Measurements from ENCODE around the gene TMA7B.

GRCh38 chr22:40004836-40005235 is 44.6 kb downstream of the TMA7B start:
- no peak for TF ChIP-seq REST (IDR thresholded peaks at IDR 0.05; ENCODE audit: low read depth, low read length)
- no peak for TF ChIP-seq CTCF (IDR thresholded peaks at IDR 0.05 in 2 of 3, conservative IDR thresholded peaks at IDR 0.05 in 1 of 3; ENCODE audit: control insufficient read depth in 2 of 3, extremely low read depth in 1 of 3, insufficient read depth in 1 of 3, low read depth in 3 of 3, low read length in 3 of 3)
- TF ChIP-seq EZH2 (IDR thresholded peaks at IDR 0.05; ENCODE audit: borderline replicate concordance, control insufficient read depth, low read depth, low read length): no peak
- TF ChIP-seq EP300 (IDR thresholded peaks at IDR 0.05; ENCODE audit: borderline replicate concordance in 1 of 2, control insufficient read depth in 1 of 2, low read depth in 2 of 2, low read length in 2 of 2): no peak
- TF ChIP-seq NBN (IDR thresholded peaks at IDR 0.05): no peak
- TF ChIP-seq ZBTB33 (IDR thresholded peaks at IDR 0.05): no peak
- TF ChIP-seq GABPA (IDR thresholded peaks at IDR 0.05; ENCODE audit: low read depth): no peak
- TF ChIP-seq SP1 (IDR thresholded peaks at IDR 0.05; ENCODE audit: low read depth, low read length): no peak
- TF ChIP-seq FOS (IDR thresholded peaks at IDR 0.05; ENCODE audit: borderline replicate concordance, extremely low read depth, insufficient read length): no peak

All from GM12878 (cell line).